SK-N-DZ (cell line): ENCODE measurements around the gene SYT10.
"Not testable (repeated sequence)": the region's sequence is repeated elsewhere in the genome, so short reads cannot be mapped to it uniquely, and the experiment has no call there.

Experiments used
- DNase-seq: peaks from one replicate; pipeline ENCODE4 v3.0.0-alpha.2; 2015; ENCODE audit warnings: low spot score

Gene SYT10

DNA sequence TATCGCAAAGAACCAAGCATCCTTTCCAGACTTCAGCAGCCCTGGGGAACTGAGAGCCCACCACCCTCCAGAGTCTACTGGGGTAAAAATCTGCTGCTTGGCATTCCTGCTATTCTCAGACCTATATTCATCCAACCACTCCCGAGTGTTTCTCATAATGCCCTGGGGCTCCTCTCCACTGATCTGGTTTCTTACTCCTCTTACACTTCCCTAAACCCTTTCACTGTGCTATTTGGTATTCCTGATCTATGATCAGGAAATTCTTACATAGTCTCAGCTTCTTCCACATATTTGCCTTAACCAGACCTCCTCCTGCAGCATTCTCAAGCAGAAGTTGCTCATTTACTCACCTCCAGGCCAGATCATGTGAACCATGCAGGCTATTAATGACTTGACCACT lies 82.4 kb downstream of the SYT10 start:
- DNase-seq = no peak

DNA sequence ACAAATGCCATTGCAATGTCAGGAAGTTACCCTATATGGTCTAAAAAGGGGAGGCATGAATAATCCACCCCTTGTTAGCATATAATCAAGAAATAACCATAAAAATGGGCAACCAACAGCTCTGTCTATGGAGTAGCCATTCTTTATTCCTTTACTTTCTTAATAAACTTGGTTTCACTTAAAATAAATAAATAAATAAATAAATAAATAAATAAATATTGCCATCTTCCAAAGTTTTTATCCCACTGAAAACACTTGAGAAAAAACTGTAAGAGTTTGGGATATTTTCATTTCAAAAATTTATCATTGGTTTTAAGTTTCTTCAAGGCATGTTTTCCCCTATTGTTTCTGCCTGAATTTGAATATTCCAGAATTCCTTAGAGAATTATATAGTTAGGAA lies 89.8 kb downstream of the SYT10 start:
- no peak for DNase-seq

DNA sequence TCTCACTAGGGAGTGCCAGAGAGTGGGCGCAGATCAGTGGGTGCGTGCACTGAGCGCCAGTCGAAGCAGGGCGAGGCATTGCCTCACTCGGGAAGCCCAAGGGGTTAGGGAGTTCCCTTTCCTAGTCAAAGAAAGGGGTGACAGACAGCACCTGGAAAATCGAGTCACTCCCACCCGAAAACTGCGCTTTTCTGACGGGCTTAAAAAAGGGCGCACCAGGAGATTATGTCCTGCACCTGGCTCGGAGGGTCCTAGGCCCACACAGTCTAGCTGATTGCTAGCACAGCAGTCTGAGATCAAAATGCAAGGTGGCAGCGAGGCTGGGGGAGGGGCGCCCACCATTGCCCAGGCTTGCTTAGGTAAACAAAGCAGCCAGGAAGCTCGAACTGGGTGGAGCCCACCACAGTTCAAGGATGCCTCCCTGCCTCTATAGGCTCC lies 107.6 kb downstream of the SYT10 start:
- DNase-seq = not testable (repeated sequence)

DNA sequence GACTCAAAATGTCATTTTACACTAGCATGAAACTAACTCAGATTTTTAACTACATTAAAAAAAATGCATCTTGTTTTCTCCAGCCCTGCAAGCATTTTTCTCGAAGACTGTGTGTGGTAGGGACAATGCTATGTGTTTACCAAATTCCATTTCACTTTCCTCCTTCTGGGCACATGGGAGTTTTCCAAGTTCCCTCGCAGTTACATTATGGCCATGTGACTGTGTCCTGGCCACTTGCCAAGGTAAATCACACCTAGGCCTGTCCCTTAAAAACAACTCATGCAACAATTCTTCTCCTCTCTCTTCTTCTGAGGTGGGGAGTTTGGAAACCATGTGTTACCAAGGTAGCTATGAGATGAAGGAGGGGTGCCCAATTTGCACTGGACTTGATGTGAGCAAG lies 108.7 kb downstream of the SYT10 start:
- no peak for DNase-seq
